ENCODE measurements around the gene TMEM131L. TPM values are rescaled to one million over a fixed set of nuclear protein-coding genes. Genes with fewer than 3 reads are reported as not detected.

Gene TMEM131L
- total RNA-seq, 1 donor from 2014 or later: 7.9 TPM

DNA sequence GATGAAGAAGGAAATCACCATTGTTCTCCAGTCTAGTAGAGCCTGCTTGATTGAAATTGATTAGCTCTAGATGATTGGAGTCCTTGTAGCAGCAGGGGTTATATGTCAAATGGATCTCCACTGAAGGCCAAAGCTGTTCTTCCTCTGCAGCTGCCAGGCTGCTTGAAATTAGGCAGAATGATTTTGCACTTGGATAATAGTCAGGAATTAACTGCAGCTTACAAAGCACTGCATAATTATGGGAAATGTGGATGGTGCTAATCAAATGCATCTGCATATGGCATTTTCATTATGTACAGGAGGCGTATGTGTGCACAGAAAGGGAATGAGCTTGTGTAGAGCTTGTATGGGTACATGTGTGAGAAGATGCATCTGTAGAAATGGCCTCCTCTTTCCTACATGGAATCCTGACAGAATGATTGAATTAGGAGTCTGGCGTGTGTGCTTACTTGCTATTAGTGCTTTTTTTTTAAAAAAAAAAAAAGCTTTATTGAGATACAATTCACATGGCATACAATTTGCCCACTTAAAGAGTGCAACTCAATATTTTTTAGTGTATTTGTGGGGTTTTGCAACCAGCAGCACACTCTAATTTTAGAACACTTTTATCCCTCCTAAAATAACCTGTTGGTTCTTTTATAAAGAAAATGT is 65.9 kb downstream of the TMEM131L start:
- TF ChIP-seq, protein P1, sequence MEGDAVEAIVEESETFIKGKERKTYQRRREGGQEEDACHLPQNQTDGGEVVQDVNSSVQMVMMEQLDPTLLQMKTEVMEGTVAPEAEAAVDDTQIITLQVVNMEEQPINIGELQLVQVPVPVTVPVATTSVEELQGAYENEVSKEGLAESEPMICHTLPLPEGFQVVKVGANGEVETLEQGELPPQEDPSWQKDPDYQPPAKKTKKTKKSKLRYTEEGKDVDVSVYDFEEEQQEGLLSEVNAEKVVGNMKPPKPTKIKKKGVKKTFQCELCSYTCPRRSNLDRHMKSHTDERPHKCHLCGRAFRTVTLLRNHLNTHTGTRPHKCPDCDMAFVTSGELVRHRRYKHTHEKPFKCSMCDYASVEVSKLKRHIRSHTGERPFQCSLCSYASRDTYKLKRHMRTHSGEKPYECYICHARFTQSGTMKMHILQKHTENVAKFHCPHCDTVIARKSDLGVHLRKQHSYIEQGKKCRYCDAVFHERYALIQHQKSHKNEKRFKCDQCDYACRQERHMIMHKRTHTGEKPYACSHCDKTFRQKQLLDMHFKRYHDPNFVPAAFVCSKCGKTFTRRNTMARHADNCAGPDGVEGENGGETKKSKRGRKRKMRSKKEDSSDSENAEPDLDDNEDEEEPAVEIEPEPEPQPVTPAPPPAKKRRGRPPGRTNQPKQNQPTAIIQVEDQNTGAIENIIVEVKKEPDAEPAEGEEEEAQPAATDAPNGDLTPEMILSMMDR (IDR thresholded peaks at IDR 0.05; ENCODE audit: insufficient read depth, low read length, severe bottlenecking): no peak
- no peaks in the 10 kb centered on the region for H3K36me3 ChIP-seq (ENCODE audit: control insufficient read depth, insufficient read depth, low read length)
- no peak overlapping the region for H3K4me3 ChIP-seq (ENCODE audit: low read depth, low read length)
- DNase-seq (ENCODE audit: low read depth) (no peak), FAIRE-seq (no peak)
- H3K27me3 ChIP-seq (ENCODE audit: control insufficient read depth, insufficient read depth, low read length): no peaks in the 10 kb centered on the region

DNA sequence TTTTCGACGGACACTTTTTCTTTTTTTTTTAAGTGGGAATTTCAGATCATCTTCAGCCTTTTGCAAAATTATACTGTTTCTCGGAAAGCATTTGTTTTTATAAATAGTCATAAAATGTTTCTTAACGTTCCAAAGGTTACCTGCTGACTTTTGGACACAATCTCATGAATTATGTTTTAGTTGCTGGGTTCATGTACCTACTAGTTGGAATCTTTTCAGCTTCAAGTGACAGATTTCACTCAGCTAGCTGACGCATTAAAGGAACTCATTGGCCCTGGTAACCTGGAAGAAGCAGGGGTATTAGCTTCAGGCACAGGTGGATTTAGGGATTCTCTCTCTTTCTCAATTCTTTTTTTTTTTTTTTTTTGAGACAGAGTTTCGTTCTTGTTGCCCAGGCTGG is 66.5 kb downstream of the TMEM131L start:
- Histone ChIP-seq H3K4me3 (ENCODE audit: low read depth, low read length) (no peak overlapping the region), H3K36me3 (ENCODE audit: control insufficient read depth, insufficient read depth, low read length) (no peaks in the 10 kb centered on the region), H3K27me3 (ENCODE audit: control insufficient read depth, insufficient read depth, low read length) (no peaks in the 10 kb centered on the region)
- FAIRE-seq (no peak), DNase-seq (ENCODE audit: low read depth) (no peak)
- TF ChIP-seq, protein P1 (IDR thresholded peaks at IDR 0.05; ENCODE audit: insufficient read depth, low read length, severe bottlenecking): no peak

GRCh38 chr4:153533387-153533786 is 67.2 kb downstream of the TMEM131L start:
- H3K36me3 ChIP-seq (ENCODE audit: control insufficient read depth, insufficient read depth, low read length): no peaks in the 10 kb centered on the region
- FAIRE-seq (no peak), DNase-seq (ENCODE audit: low read depth) (no peak)
- H3K27me3 ChIP-seq (ENCODE audit: control insufficient read depth, insufficient read depth, low read length): no peaks in the 10 kb centered on the region
- H3K4me3 ChIP-seq (ENCODE audit: low read depth, low read length): no peak overlapping the region
- TF ChIP-seq, protein P1 (IDR thresholded peaks at IDR 0.05; ENCODE audit: insufficient read depth, low read length, severe bottlenecking): no peak

DNA sequence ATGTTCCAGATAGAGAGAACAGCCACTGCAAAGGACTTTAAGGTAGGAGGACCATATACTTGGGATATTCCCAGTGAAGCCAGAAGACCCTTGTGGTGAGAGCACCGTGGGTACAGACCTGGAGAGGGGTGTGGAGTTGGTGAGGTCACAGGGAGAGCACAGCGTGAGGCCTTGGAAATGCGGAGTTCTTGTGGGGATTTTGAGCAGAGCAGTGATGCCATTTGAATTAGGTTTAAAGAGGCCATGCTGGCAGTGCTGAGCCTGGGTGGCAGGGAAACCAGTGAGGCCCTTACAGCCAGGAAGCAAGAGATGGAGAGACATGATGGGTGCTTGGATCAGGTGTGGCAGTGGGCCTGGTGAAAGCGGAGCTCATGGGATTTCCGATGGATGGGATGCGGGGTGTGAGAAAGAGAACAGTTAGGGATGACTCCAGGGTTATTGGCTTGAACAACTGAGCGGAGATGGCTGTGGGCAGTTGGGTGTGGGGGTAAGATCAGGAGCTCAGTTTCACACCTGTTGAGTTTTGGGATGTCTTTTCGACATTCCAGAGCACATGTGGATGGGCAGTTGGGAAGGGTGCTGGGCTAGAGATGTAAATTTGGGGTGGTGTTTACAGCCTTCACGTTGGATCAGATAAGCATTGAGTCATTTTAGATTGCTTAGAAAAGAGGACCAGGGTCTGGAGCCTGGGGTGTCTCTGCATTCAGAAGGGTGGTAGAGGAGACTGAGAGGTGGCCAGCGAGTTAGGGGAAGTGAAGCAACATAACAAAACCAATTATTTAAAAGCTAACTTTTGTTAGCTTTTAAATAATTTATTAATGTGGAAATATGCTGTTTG is 68.9 kb downstream of the TMEM131L start:
- no peak for FAIRE-seq
- no peak overlapping the region for H3K4me3 ChIP-seq (ENCODE audit: low read depth, low read length)
- TF ChIP-seq, protein P1 (IDR thresholded peaks at IDR 0.05; ENCODE audit: insufficient read depth, low read length, severe bottlenecking): no peak

GRCh38 chr4:153535772-153536513 is 69.8 kb downstream of the TMEM131L start:
- TF ChIP-seq, protein P1 (IDR thresholded peaks at IDR 0.05; ENCODE audit: insufficient read depth, low read length, severe bottlenecking): no peak
- Histone ChIP-seq H3K4me3 (ENCODE audit: low read depth, low read length) (no peak overlapping the region), H3K27me3 (ENCODE audit: control insufficient read depth, insufficient read depth, low read length) (no peaks in the 10 kb centered on the region), H3K36me3 (ENCODE audit: control insufficient read depth, insufficient read depth, low read length) (no peaks in the 10 kb centered on the region)
- FAIRE-seq (no peak), DNase-seq (ENCODE audit: low read depth) (no peak)

More for the DNA sequence above, 68.9 kb downstream of the TMEM131L start:
- H3K27me3 ChIP-seq (ENCODE audit: control insufficient read depth, insufficient read depth, low read length): no peaks in the 10 kb centered on the region
- no peak for DNase-seq (ENCODE audit: low read depth)
- H3K36me3 ChIP-seq (ENCODE audit: control insufficient read depth, insufficient read depth, low read length): no peaks in the 10 kb centered on the region

Data from bronchial epithelial cell (primary cell).